IMR-90 (cell line): ENCODE data around the gene SCRG1. TPM values are rescaled to one million over a fixed set of nuclear protein-coding genes. Genes with fewer than 3 reads are reported as not detected.

Experiments
- ATAC-seq: fragments of 200-7000 bp; cut with Tn5 transposase; 2 replicates; pipeline ENCODE4 v1.9.1; 2020; ENCODE audit warnings: low read depth, mild to moderate bottlenecking, moderate library complexity
- BruUV-seq: library from RNA; stranded (reverse); fragments of 400-500 nt; replicated peaks from 2 replicates; lab custom pipeline; 2021; lab: Mats Ljungman, UMichigan
- CTCF ChIA-PET: fragments of 300-600 bp; formaldehyde crosslinking; extraction: SDS; loops from one replicate; lab custom pipeline; 2021; ENCODE audit warnings: antibody characterized with exemption; lab: Yijun Ruan, JAX
- POLR2A ChIA-PET: fragments of 300-600 bp; sonication (Branson Sonifier 250); formaldehyde crosslinking; loops from one replicate; lab custom pipeline; 2022; ENCODE audit warnings: antibody characterized with exemption; ENCODE audit not compliant: unreplicated experiment; lab: Charles Lee
- DNase-seq: peaks from one replicate; pipeline ENCODE4 v3.0.0; 2013
- H2AFZ ChIP-seq: replicated peaks from 2 replicates; pipeline ENCODE3; 2013; ENCODE audit warnings: low read length, mild to moderate bottlenecking; ENCODE audit not compliant: poor library complexity
- H2AK5ac ChIP-seq: 2 replicates; pipeline ENCODE4 v1.6.1; 2013; ENCODE audit warnings: low read depth, low read length, inconsistent platforms
- H2AK9ac ChIP-seq: replicated peaks from 2 replicates; pipeline ENCODE3; 2013; ENCODE audit warnings: mild to moderate bottlenecking, low read depth, low read length, moderate library complexity; ENCODE audit not compliant: poor library complexity
- H2BK120ac ChIP-seq: 2 replicates; pipeline ENCODE4 v1.6.1; 2013; ENCODE audit warnings: low read depth, low read length, inconsistent platforms
- H2BK15ac ChIP-seq: 3 replicates; pipeline ENCODE4 v1.6.1; 2013; ENCODE audit warnings: low read depth, low read length, inconsistent platforms
- H2BK20ac ChIP-seq: 2 replicates; pipeline ENCODE4 v1.6.1; 2013; ENCODE audit warnings: low read depth, mild to moderate bottlenecking, inconsistent platforms, low read length, moderate library complexity
- H2BK5ac ChIP-seq: 2 replicates; pipeline ENCODE4 v1.6.1; 2013; ENCODE audit warnings: mild to moderate bottlenecking, low read depth, low read length, inconsistent platforms; ENCODE audit not compliant: poor library complexity, severe bottlenecking
- H3K14ac ChIP-seq: replicated peaks from 2 replicates; pipeline ENCODE4 v1.6.1; 2013; ENCODE audit warnings: low read depth, low read length, inconsistent platforms
- H3K18ac ChIP-seq: 2 replicates; pipeline ENCODE4 v1.6.1; 2013; ENCODE audit warnings: low read depth, low read length, control low read depth
- H3K23ac ChIP-seq: 2 replicates; pipeline ENCODE4 v1.6.1; 2013; ENCODE audit warnings: low read depth, low read length, inconsistent platforms
- H3K27ac ChIP-seq: 2 replicates; pipeline ENCODE4 v1.5.1; 2013; ENCODE audit warnings: mild to moderate bottlenecking, control low read depth, low read length; ENCODE audit not compliant: insufficient read depth
- H3K27me3 ChIP-seq: 2 replicates; pipeline ENCODE4 v1.6.1; 2013; ENCODE audit warnings: low read length; ENCODE audit not compliant: control insufficient read depth, insufficient read depth
- H3K36me3 ChIP-seq: 2 replicates; pipeline ENCODE4 v1.6.1; 2013; ENCODE audit warnings: low read length, mixed read lengths; ENCODE audit not compliant: control insufficient read depth, insufficient read depth
- H3K4ac ChIP-seq: 2 replicates; pipeline ENCODE4 v1.6.1; 2013; ENCODE audit warnings: low read depth, low read length, inconsistent platforms
- H3K4me1 ChIP-seq: 2 replicates; pipeline ENCODE4 v1.6.1; 2013; ENCODE audit warnings: low read length, mixed read lengths; ENCODE audit not compliant: control insufficient read depth, insufficient read depth
- H3K4me2 ChIP-seq: 2 replicates; pipeline ENCODE4 v1.6.1; 2013; ENCODE audit warnings: low read depth, mild to moderate bottlenecking, control low read depth, low read length, moderate library complexity
- H3K4me3 ChIP-seq: 2 replicates; pipeline ENCODE4 v1.5.1; 2013; ENCODE audit warnings: low read depth, mild to moderate bottlenecking, control low read depth, low read length, moderate library complexity; ENCODE audit not compliant: insufficient read depth
- H3K56ac ChIP-seq: 2 replicates; pipeline ENCODE4 v1.6.1; 2013; ENCODE audit warnings: low read length, inconsistent platforms; ENCODE audit not compliant: insufficient read depth; ENCODE audit errors: extremely low read depth
- H3K79me1 ChIP-seq, 2 experiments: 2 replicates each; pipeline ENCODE4 v1.6.1; 2013; ENCODE audit warnings: low read length in 2 of 2, inconsistent platforms in 1 of 2, low read depth in 1 of 2
- H3K9ac ChIP-seq: 2 replicates; pipeline ENCODE4 v1.6.1; 2013; ENCODE audit warnings: low read depth, low read length, control low read depth
- H3K9me1 ChIP-seq: 2 replicates; pipeline ENCODE4 v1.6.1; 2013; ENCODE audit warnings: low read length, inconsistent platforms; ENCODE audit not compliant: insufficient read depth
- H3K9me3 ChIP-seq: 2 replicates; pipeline ENCODE4 v1.6.1; 2013; ENCODE audit warnings: low read length; ENCODE audit not compliant: control insufficient read depth, insufficient read depth
- H4K20me1 ChIP-seq: 2 replicates; pipeline ENCODE4 v1.6.1; 2013; ENCODE audit warnings: low read length, inconsistent platforms; ENCODE audit not compliant: insufficient read depth
- H4K5ac ChIP-seq: 2 replicates; pipeline ENCODE4 v1.6.1; 2013; ENCODE audit warnings: mild to moderate bottlenecking, low read depth, low read length, control low read depth
- H4K8ac ChIP-seq, 2 experiments: 2 replicates each; pipeline ENCODE4 v1.6.1; 2013; ENCODE audit warnings: low read depth in 2 of 2, low read length in 2 of 2, control low read depth in 1 of 2, inconsistent platforms in 1 of 2
- H4K91ac ChIP-seq: 2 replicates; pipeline ENCODE4 v1.6.1; 2013; ENCODE audit warnings: low read depth, low read length, inconsistent platforms; ENCODE audit not compliant: insufficient read depth
- CHD1 ChIP-seq: IDR thresholded peaks from 2 replicates; pipeline ENCODE4 v1.6.1; 2012; ENCODE audit warnings: low read depth, low read length, improper control_type of control experiment
- FOS ChIP-seq: fragments of 150-350 bp; IDR thresholded peaks from 2 replicates; pipeline ENCODE4 v1.6.1; 2016; ENCODE audit warnings: low read depth, low read length
- MAFK ChIP-seq: IDR thresholded peaks from 2 replicates; pipeline ENCODE4 v1.6.1; 2012; ENCODE audit warnings: low read depth, low read length, improper control_type of control experiment
- MAZ ChIP-seq: IDR thresholded peaks from 2 replicates; pipeline ENCODE4 v1.6.1; 2012; ENCODE audit warnings: low read depth, mild to moderate bottlenecking, low read length, improper control_type of control experiment, moderate library complexity, borderline replicate concordance
- POLR2A ChIP-seq: IDR thresholded peaks from 2 replicates; pipeline ENCODE4 v1.6.1; 2012; ENCODE audit warnings: mild to moderate bottlenecking, low read depth, low read length
- RAD21 ChIP-seq: IDR thresholded peaks from 2 replicates; pipeline ENCODE4 v1.6.1; 2012; ENCODE audit warnings: low read length, improper control_type of control experiment
- WGBS, 2 experiments: methylation state at CpG; one replicate each; pipeline versions ENCODE4 v1.1.5 to v1.1.7; 2013; ENCODE audit warnings: missing lambda C conversion rate in 2 of 2; ENCODE audit not compliant: insufficient read length in 1 of 2; ENCODE audit errors: extremely low coverage in 2 of 2; 5-methylcytosine and 5-hydroxymethylcytosine counted together
- dilution Hi-C: fragments of 300-500 bp; cut with HindIII; formaldehyde crosslinking; loops from one replicate; pipeline ENCODE4 v1.14.3; 2018; ENCODE audit warnings: low sequenced_read_pairs; ENCODE audit not compliant: unreplicated experiment
- in situ Hi-C: fragments of 300-500 bp; cut with MboI; formaldehyde crosslinking; loops from 3 replicates; pipeline ENCODE4 v1.14.3; 2019; ENCODE audit warnings: low sequenced_read_pairs, inconsistent platforms, mixed read lengths
- intact Hi-C: fragments of 100-400 bp; cut with micrococcal nuclease; formaldehyde crosslinking; loops from 2 replicates; pipeline ENCODE4 v1.10.0; 2022
- polyA plus RNA-seq, 3 experiments: library from polyadenylated mRNA; depleted of rRNA; stranded (reverse); fragments of >200 nt; gene quantifications; 2 replicates each; pipeline ENCODE4 v1.2.3, GENCODE V29; 2012; ENCODE audit warnings: low replicate concordance in 1 of 3
- total RNA-seq: library from RNA; depleted of rRNA; stranded (reverse); fragments of >200 nt; gene quantifications from 2 replicates; pipeline ENCODE4 v1.2.3, GENCODE V29; 2012
- TF ChIP-seq, protein P1 (sequence below): conservative IDR thresholded peaks from 2 replicates; pipeline ENCODE4 v1.5.1; 2012; ENCODE audit warnings: mild to moderate bottlenecking, low read depth, low read length, improper control_type of control experiment
- TF ChIP-seq, protein P2 (sequence below): fragments of 150-350 bp; IDR thresholded peaks from 2 replicates; pipeline ENCODE4 v1.6.1; 2016; ENCODE audit warnings: low read depth, mild to moderate bottlenecking, low read length, moderate library complexity, borderline replicate concordance

The SCRG1 gene
- total and polyA plus RNA-seq, 2 of the 4 experiments (the other 2 are of a cell fraction) = under 0.01 to 0.22 TPM

DNA sequence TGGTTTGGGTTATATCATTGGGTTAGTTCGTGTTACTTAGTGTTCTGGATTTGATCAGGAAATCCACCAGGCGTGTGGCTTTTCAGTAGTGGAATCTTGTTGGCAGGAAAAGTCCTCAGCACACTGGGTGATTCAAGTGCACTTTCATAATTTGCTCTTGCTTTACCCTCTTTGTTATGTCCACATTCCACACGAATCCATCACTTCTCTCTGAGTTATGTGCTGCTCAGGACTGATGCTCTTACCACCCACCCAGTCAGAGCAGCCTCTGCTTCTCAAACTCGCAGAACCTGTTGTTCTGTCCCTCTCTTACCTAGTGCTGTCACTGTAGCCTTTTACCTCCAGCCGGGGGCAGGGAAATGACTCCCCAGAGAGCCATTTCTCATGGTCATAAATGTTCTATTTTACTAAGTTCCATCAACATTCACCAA lies 37.2 kb upstream of the SCRG1 start:
- Histone ChIP-seq H3K4me3 (no peak overlapping the region), H2AK9ac (no peak overlapping the region), H3K23ac (no peak overlapping the region), H3K56ac (no peak overlapping the region), H4K8ac (no peak overlapping the region), H2BK20ac (no peak overlapping the region), H3K4me1 (peaks cover 3% of the 10 kb centered on the region; the same call in 1 of the 2 replicates), H3K27me3 (no peaks in the 10 kb centered on the region; the same call in 1 of the 2 replicates), H3K4ac (no peak overlapping the region), H3K18ac (no peak overlapping the region), H3K9ac (no peak overlapping the region), H3K9me1 (no peaks in the 10 kb centered on the region), H2BK5ac (no peak overlapping the region), H3K4me2 (peak overlapping the region; percentile 59), H4K91ac (no peak overlapping the region), H2BK15ac (no peak overlapping the region), H3K36me3 (no peaks in the 10 kb centered on the region), H3K9me3 (no peaks in the 10 kb centered on the region), H2AFZ (peak overlapping the region; percentile 51), H3K79me1 (no peaks in the 10 kb centered on the region), H2AK5ac (no peak overlapping the region), H3K27ac (no peak overlapping the region), H4K20me1 (no peaks in the 10 kb centered on the region), H4K5ac (no peak overlapping the region), H3K14ac (no peak overlapping the region), H2BK120ac (no peak overlapping the region)
- ChIA-PET POLR2A (no interaction called here), CTCF (no interaction called here)
- dilution Hi-C loops (no loop called here), intact Hi-C loops (no loop called here), in situ Hi-C loops (no loop called here)
- TF ChIP-seq RAD21 (no peak), MAZ (no peak), CHD1 (no peak), POLR2A (no peak), MAFK (no peak), FOS (no peak)
- TF ChIP-seq, protein P1, sequence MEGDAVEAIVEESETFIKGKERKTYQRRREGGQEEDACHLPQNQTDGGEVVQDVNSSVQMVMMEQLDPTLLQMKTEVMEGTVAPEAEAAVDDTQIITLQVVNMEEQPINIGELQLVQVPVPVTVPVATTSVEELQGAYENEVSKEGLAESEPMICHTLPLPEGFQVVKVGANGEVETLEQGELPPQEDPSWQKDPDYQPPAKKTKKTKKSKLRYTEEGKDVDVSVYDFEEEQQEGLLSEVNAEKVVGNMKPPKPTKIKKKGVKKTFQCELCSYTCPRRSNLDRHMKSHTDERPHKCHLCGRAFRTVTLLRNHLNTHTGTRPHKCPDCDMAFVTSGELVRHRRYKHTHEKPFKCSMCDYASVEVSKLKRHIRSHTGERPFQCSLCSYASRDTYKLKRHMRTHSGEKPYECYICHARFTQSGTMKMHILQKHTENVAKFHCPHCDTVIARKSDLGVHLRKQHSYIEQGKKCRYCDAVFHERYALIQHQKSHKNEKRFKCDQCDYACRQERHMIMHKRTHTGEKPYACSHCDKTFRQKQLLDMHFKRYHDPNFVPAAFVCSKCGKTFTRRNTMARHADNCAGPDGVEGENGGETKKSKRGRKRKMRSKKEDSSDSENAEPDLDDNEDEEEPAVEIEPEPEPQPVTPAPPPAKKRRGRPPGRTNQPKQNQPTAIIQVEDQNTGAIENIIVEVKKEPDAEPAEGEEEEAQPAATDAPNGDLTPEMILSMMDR = no peak
- TF ChIP-seq, protein P2, sequence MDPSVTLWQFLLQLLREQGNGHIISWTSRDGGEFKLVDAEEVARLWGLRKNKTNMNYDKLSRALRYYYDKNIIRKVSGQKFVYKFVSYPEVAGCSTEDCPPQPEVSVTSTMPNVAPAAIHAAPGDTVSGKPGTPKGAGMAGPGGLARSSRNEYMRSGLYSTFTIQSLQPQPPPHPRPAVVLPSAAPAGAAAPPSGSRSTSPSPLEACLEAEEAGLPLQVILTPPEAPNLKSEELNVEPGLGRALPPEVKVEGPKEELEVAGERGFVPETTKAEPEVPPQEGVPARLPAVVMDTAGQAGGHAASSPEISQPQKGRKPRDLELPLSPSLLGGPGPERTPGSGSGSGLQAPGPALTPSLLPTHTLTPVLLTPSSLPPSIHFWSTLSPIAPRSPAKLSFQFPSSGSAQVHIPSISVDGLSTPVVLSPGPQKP = no peak
- no TSS peak for BruUV-seq
- 0% methylated on average over 1 of the region's 5 CpGs; no CpG with 5 or more reads in 1 of the 2 experiments for WGBS, 2 experiments
- DNase-seq (peak; percentile 67), ATAC-seq (peak; percentile 84)
